Measurements from ENCODE around the gene UBL7.

Gene UBL7

GRCh38 chr15:74422265-74422651 lies 38.7 kb downstream of the UBL7 start:
- no peak for DNase-seq

GRCh38 chr15:74421302-74422245 lies 39.4 kb downstream of the UBL7 start:
- no peak for DNase-seq

- DNase-seq, result no peak
Observed at GRCh38 chr15:74420193-74420905, 40.6 kb downstream of the UBL7 start.

GRCh38 chr15:74419432-74419831 lies 41.5 kb downstream of the UBL7 start:
- DNase-seq, result no peak

- no peak for DNase-seq
Observed at GRCh38 chr15:74418575-74419338, 42.2 kb downstream of the UBL7 start.

GRCh38 chr15:74417670-74418069 lies 43.3 kb downstream of the UBL7 start:
- DNase-seq, result no peak

GRCh38 chr15:74417225-74417624 lies 43.7 kb downstream of the UBL7 start:
- no peak for DNase-seq

GRCh38 chr15:74415966-74416916 lies 44.7 kb downstream of the UBL7 start:
- DNase-seq, result no peak

- DNase-seq, result no peak
Observed at GRCh38 chr15:74414603-74415338, 46.2 kb downstream of the UBL7 start.

GRCh38 chr15:74414081-74414580 lies 46.8 kb downstream of the UBL7 start:
- no peak for DNase-seq

- no peak for DNase-seq
Observed at GRCh38 chr15:74413350-74414080, 47.4 kb downstream of the UBL7 start.

GRCh38 chr15:74412159-74412558 lies 48.8 kb downstream of the UBL7 start:
- DNase-seq, result no peak

GRCh38 chr15:74411686-74412085 lies 49.3 kb downstream of the UBL7 start:
- no peak for DNase-seq

GRCh38 chr15:74410502-74410901 lies 50.5 kb downstream of the UBL7 start:
- no peak for DNase-seq

- no peak for DNase-seq
Observed at GRCh38 chr15:74409225-74409624, 51.7 kb downstream of the UBL7 start.

GRCh38 chr15:74408815-74409214 lies 52.1 kb downstream of the UBL7 start:
- DNase-seq, result no peak

- no peak for DNase-seq
Observed at GRCh38 chr15:74408385-74408784, 52.6 kb downstream of the UBL7 start.

GRCh38 chr15:74406992-74407705 lies 53.8 kb downstream of the UBL7 start:
- DNase-seq, result no peak

- no peak for DNase-seq
Observed at GRCh38 chr15:74406517-74406916, 54.4 kb downstream of the UBL7 start.

- no peak for DNase-seq
Observed at GRCh38 chr15:74405823-74406222, 55.1 kb downstream of the UBL7 start.
